Esophagus (tissue), 2 donors: ENCODE measurements around the gene LMNA. TPM values are rescaled to one million over a fixed set of nuclear protein-coding genes. Genes with fewer than 3 reads are reported as not detected.

Experiments
- polyA plus RNA-seq, 2 donors: library from polyadenylated mRNA; stranded (reverse); fragments of 200-250 nt; gene quantifications; one replicate each; pipeline ENCODE4 v1.2.3, GENCODE V29; 2013
- donor health status: healthy with polysubstance abuse.
- donor health status: Bipolar disorder and iron deficiency.

The LMNA gene
- polyA plus RNA-seq, 2 donors: 183 to 230 TPM

Other genes with a start within 250 kb of the LMNA start
- gene RIT1, start 203.4 kb upstream of the LMNA start, polyA plus RNA-seq: 10 to 100 TPM; 23.4 to 29.7 TPM
- gene KHDC4, start 180.3 kb upstream of the LMNA start, polyA plus RNA-seq: 10 to 100 TPM; 11.9 to 29.6 TPM
- gene RXFP4, start 173.1 kb upstream of the LMNA start, polyA plus RNA-seq: under 1 TPM; 0.04 to 0.08 TPM
- 10 to 100 TPM; 15.9 to 26.6 TPM for gene ARHGEF2, start 136.2 kb upstream of the LMNA start, polyA plus RNA-seq
- 100 to 1,000 TPM in 1 of 2 donors, 10 to 100 TPM in 1; 67.0 to 145 TPM for gene SSR2, start 93.8 kb upstream of the LMNA start, polyA plus RNA-seq
- gene UBQLN4, start 60.9 kb upstream of the LMNA start, polyA plus RNA-seq: 10 to 100 TPM; 18.3 to 21.0 TPM
- 100 to 1,000 TPM in 1 of 2 donors, 10 to 100 TPM in 1; 82.6 to 101 TPM for gene LAMTOR2, start 59.9 kb upstream of the LMNA start, polyA plus RNA-seq
- 100 to 1,000 TPM; 470 to 576 TPM for gene RAB25, start 53.6 kb upstream of the LMNA start, polyA plus RNA-seq
- gene MEX3A, start 32.2 kb upstream of the LMNA start, polyA plus RNA-seq: under 1 TPM; 0.36 to 0.59 TPM
- 10 to 100 TPM; 23.8 to 24.9 TPM for gene SEMA4A, start 38.9 kb downstream of the LMNA start, polyA plus RNA-seq
- 1 to 10 TPM; 4.4 to 8.8 TPM for gene SLC25A44, start 79.4 kb downstream of the LMNA start, polyA plus RNA-seq
- gene PMF1, start 98.3 kb downstream of the LMNA start, polyA plus RNA-seq: 10 to 100 TPM; 67.2 to 69.0 TPM
- under 1 TPM; 0.41 to 0.81 TPM for gene BGLAP, start 127.5 kb downstream of the LMNA start, polyA plus RNA-seq
- gene PAQR6, start 133.3 kb downstream of the LMNA start, polyA plus RNA-seq: 1 to 10 TPM; 3.1 to 7.7 TPM
- 10 to 100 TPM; 34.5 to 38.6 TPM for gene SMG5, start 168.1 kb downstream of the LMNA start, polyA plus RNA-seq
- gene TMEM79, start 169.6 kb downstream of the LMNA start, polyA plus RNA-seq: 100 to 1,000 TPM in 1 of 2 donors, 10 to 100 TPM in 1; 83.8 to 139 TPM
- 10 to 100 TPM; 20.9 to 32.4 TPM for gene GLMP, start 181.0 kb downstream of the LMNA start, polyA plus RNA-seq
- gene VHLL, start 184.6 kb downstream of the LMNA start, polyA plus RNA-seq: not detected
- gene CCT3, start 223.6 kb downstream of the LMNA start, polyA plus RNA-seq: 100 to 1,000 TPM in 1 of 2 donors, 10 to 100 TPM in 1; 61.2 to 149 TPM
- under 1 TPM; 0.33 to 0.40 TPM for gene TSACC, start 223.8 kb downstream of the LMNA start, polyA plus RNA-seq